HCT116 (cell line): ENCODE data around the gene SLC25A36. TPM values are rescaled to one million over a fixed set of nuclear protein-coding genes. Genes with fewer than 3 reads are reported as not detected.

ENCODE experiments used
- ATAC-seq: fragments of 200-7000 bp; cut with Tn5 transposase; 2 replicates; pipeline ENCODE4 v1.9.1; 2020; ENCODE audit warnings: mild to moderate bottlenecking, moderate library complexity
- BruUV-seq: library from RNA; stranded (reverse); fragments of 400-500 nt; replicated peaks from 2 replicates; lab custom pipeline; 2021; lab: Mats Ljungman, UMichigan
- CTCF ChIA-PET: fragments of 300-600 bp; sonication (Branson Sonifier 250); formaldehyde crosslinking; loops from one replicate; lab custom pipeline; 2021; ENCODE audit warnings: antibody characterized with exemption; lab: Charles Lee
- POLR2A ChIA-PET: fragments of 300-600, 350-600 bp; sonication (Branson Sonifier 250); formaldehyde crosslinking; loops from one replicate; lab custom pipeline; 2021; ENCODE audit warnings: antibody characterized with exemption; lab: Charles Lee
- RAD21 ChIA-PET, 2 experiments: fragments of 300-600 bp; sonication (Branson Sonifier 250); formaldehyde crosslinking; loops; one replicate each; lab custom pipeline; 2023; ENCODE audit warnings: low total read pairs in 2 of 2; ENCODE audit not compliant: uncharacterized antibody in 2 of 2, unreplicated experiment in 2 of 2, low non-redundant PET in 1 of 2; lab: Charles Lee
- DNase-seq: peaks from one replicate; pipeline ENCODE4 v3.0.0-alpha.2; 2010; ENCODE audit warnings: low read depth, low spot score
- H2AFZ ChIP-seq: fragments of 200-600 bp; shearing (Covaris generic), sonication (generic); 2 replicates; pipeline ENCODE4 v1.6.1; 2017; ENCODE audit warnings: low read depth, mixed run types, mixed read lengths, antibody characterized with exemption, low read length; ENCODE audit not compliant: poor library complexity, severe bottlenecking
- H3K27ac ChIP-seq: 2 replicates; pipeline ENCODE4 v1.5.1; 2012; ENCODE audit warnings: low read depth, low read length
- H3K27me3 ChIP-seq: fragments of 200-600 bp; sonication (generic); 2 replicates; pipeline ENCODE4 v1.6.1; 2016; ENCODE audit warnings: mixed run types, low read length, mixed read lengths; ENCODE audit not compliant: insufficient read depth
- H3K36me3 ChIP-seq, 2 experiments: fragments of 200-500 bp in 1 of 2; fragments of 200-600 bp in 1 of 2; sonication (Bioruptor generic) in 1 of 2; sonication (generic) in 1 of 2; 2 replicates each; pipeline versions ENCODE4 v1.5.1 to v1.6.1; 2014 to 2016; ENCODE audit warnings: low read length in 2 of 2, inconsistent platforms in 1 of 2, mixed read lengths in 1 of 2, mixed run types in 1 of 2; ENCODE audit not compliant: insufficient read depth in 2 of 2, control insufficient read depth in 1 of 2
- H3K4me1 ChIP-seq, 2 experiments: fragments of 200-600 bp in 1 of 2; sonication (generic) in 1 of 2; 2 replicates each; pipeline versions ENCODE4 v1.5.1 to v1.6.1; 2012 to 2017; ENCODE audit warnings: low read length in 2 of 2, inconsistent platforms in 1 of 2, mild to moderate bottlenecking in 1 of 2, mixed read lengths in 1 of 2, mixed run types in 1 of 2, moderate library complexity in 1 of 2; ENCODE audit not compliant: insufficient read depth in 2 of 2, control insufficient read depth in 1 of 2
- H3K4me2 ChIP-seq: fragments of 200-600 bp; sonication (generic); 2 replicates; pipeline ENCODE4 v1.6.1; 2017; ENCODE audit warnings: mixed run types, low read length, mixed read lengths
- H3K4me3 ChIP-seq, 2 experiments: fragments of 200-600 bp in 1 of 2; sonication (generic) in 1 of 2; replicated peaks in 1 of 2; 2 replicates each; pipeline ENCODE4 v1.5.1; 2011 to 2016; ENCODE audit warnings: low read length in 2 of 2, control low read depth in 1 of 2, low read depth in 1 of 2, mild to moderate bottlenecking in 1 of 2, mixed read lengths in 1 of 2, mixed run types in 1 of 2
- H3K79me2 ChIP-seq: fragments of 200-600 bp; sonication (generic); 2 replicates; pipeline ENCODE4 v1.6.1; 2017; ENCODE audit warnings: mild to moderate bottlenecking, mixed run types, low read length, moderate library complexity, mixed read lengths; ENCODE audit not compliant: insufficient read depth
- H3K9ac ChIP-seq: fragments of 200-600 bp; sonication (generic); 2 replicates; pipeline ENCODE4 v1.6.1; 2016; ENCODE audit warnings: low read length, mixed read lengths
- H3K9me2 ChIP-seq: fragments of 200-600 bp; sonication (generic), shearing (Covaris generic); 2 replicates; pipeline ENCODE4 v1.6.1; 2017; ENCODE audit warnings: mixed run types, mild to moderate bottlenecking, moderate library complexity; ENCODE audit not compliant: insufficient read depth
- H3K9me3 ChIP-seq, 2 experiments: fragments of 200-500 bp in 1 of 2; fragments of 200-600 bp in 1 of 2; sonication (Bioruptor generic) in 1 of 2; sonication (generic) in 1 of 2; 2 replicates each; pipeline ENCODE4 v1.6.1; 2014 to 2017; ENCODE audit warnings: low read length in 2 of 2, mixed read lengths in 2 of 2, inconsistent platforms in 1 of 2, low read depth in 1 of 2, mild to moderate bottlenecking in 1 of 2, mixed run types in 1 of 2, moderate library complexity in 1 of 2; ENCODE audit not compliant: control insufficient read depth in 1 of 2, insufficient read depth in 1 of 2
- H4K20me1 ChIP-seq: fragments of 200-600 bp; sonication (generic), shearing (Covaris generic); 2 replicates; pipeline ENCODE4 v1.6.1; 2017; ENCODE audit warnings: mixed run types, mild to moderate bottlenecking, moderate library complexity; ENCODE audit not compliant: insufficient read depth
- CEBPB ChIP-seq: IDR thresholded peaks from 2 replicates; pipeline ENCODE4 v1.6.1; 2012; ENCODE audit warnings: low read depth
- CTCF ChIP-seq, 3 experiments: fragments of 200-600 bp in 1 of 3; sonication (generic) in 1 of 3; IDR thresholded peaks in 2 of 3; conservative IDR thresholded peaks in 1 of 3; 2 replicates each; pipeline ENCODE4 v1.5.1; 2012 to 2017; ENCODE audit warnings: low read depth in 2 of 3, low read length in 2 of 3, antibody characterized with exemption in 1 of 3, borderline replicate concordance in 1 of 3, control low read depth in 1 of 3, mild to moderate bottlenecking in 1 of 3, mixed read lengths in 1 of 3, mixed run types in 1 of 3, moderate library complexity in 1 of 3; ENCODE audit not compliant: insufficient read depth in 1 of 3
- ELF1 ChIP-seq: IDR thresholded peaks from 2 replicates; pipeline ENCODE4 v1.6.1; 2012; ENCODE audit warnings: low read depth, borderline replicate concordance
- EZH2 ChIP-seq: fragments of 200-600 bp; sonication (generic); IDR thresholded peaks from 2 replicates; pipeline ENCODE4 v1.6.1; 2017; ENCODE audit warnings: antibody characterized with exemption, mixed run types
- POLR2AphosphoS5 ChIP-seq: IDR thresholded peaks from 2 replicates; pipeline ENCODE4 v1.6.1; 2011; ENCODE audit warnings: mild to moderate bottlenecking, low read depth, low read length, moderate library complexity
- RAD21 ChIP-seq: IDR thresholded peaks from 2 replicates; pipeline ENCODE4 v1.6.1; 2012; ENCODE audit warnings: low read depth, mild to moderate bottlenecking
- SP1 ChIP-seq: IDR thresholded peaks from 2 replicates; pipeline ENCODE4 v1.6.1; 2012; ENCODE audit warnings: low read depth
- SRF ChIP-seq: IDR thresholded peaks from 2 replicates; pipeline ENCODE4 v1.6.1; 2012; ENCODE audit warnings: low read depth
- TCF7L2 ChIP-seq: IDR thresholded peaks from 2 replicates; pipeline ENCODE4 v1.7.0; 2011; ENCODE audit warnings: borderline replicate concordance, inconsistent platforms; ENCODE audit not compliant: insufficient read depth, insufficient read length; ENCODE audit errors: extremely low read depth
- ZBTB33 ChIP-seq: IDR thresholded peaks from 2 replicates; pipeline ENCODE4 v1.6.1; 2011; ENCODE audit warnings: mild to moderate bottlenecking, low read length, moderate library complexity; ENCODE audit not compliant: insufficient replicate concordance; ENCODE audit errors: extremely low read depth
- ZFX ChIP-seq: fragments of 450-650 bp; IDR thresholded peaks from 2 replicates; pipeline ENCODE4 v1.6.1; 2017
- intact Hi-C: fragments of 100-400 bp; cut with micrococcal nuclease; formaldehyde crosslinking; loops from 2 replicates; pipeline ENCODE4 v1.10.0; 2022
- total RNA-seq: library from RNA; stranded (reverse); gene quantifications from one replicate; pipeline ENCODE4 v1.2.1, GENCODE V29; 2021; ENCODE audit not compliant: unreplicated experiment

The SLC25A36 gene
- total RNA-seq, 1 experiment from 2014 or later, result 81.2 TPM

- no peaks in the 10 kb centered on the region for H3K36me3 ChIP-seq
- 0 out of 2 replicates have a peak, but pooled peaks cover 3% of the 10 kb centered on the region for H3K9me2 ChIP-seq
- H3K4me2 ChIP-seq, result no peak overlapping the region
- H3K79me2 ChIP-seq, result no peaks in the 10 kb centered on the region
- H3K27me3 ChIP-seq, result no peaks in the 10 kb centered on the region
- H3K4me3 ChIP-seq, result no peak overlapping the region
- DNase-seq, result no peak
- no peak overlapping the region for H3K27ac ChIP-seq
- no peaks in the 10 kb centered on the region for H3K9me3 ChIP-seq
- ChIA-PET CTCF (no interaction called here), POLR2A (no interaction called here), RAD21 (no interaction called here)
- ATAC-seq, result no peak
- H2AFZ ChIP-seq, result no peak overlapping the region
- no peaks in the 10 kb centered on the region for H4K20me1 ChIP-seq
- BruUV-seq, result no TSS peak
- intact Hi-C loops, result no loop called here
- H3K4me1 ChIP-seq, result no peaks in the 10 kb centered on the region
- H3K9ac ChIP-seq, result no peak overlapping the region
- TF ChIP-seq CTCF (IDR thresholded peaks at IDR 0.05 in 2 of 3, conservative IDR thresholded peaks at IDR 0.05 in 1 of 3; ENCODE audit: borderline replicate concordance in 1 of 3, insufficient read depth in 1 of 3, low read depth in 2 of 3, low read length in 2 of 3) (no peak), CEBPB (no peak), SP1 (no peak), POLR2AphosphoS5 (no peak), SRF (no peak), ZBTB33 (no peak), EZH2 (no peak), TCF7L2 (no peak), RAD21 (no peak), ZFX (no peak), ELF1 (no peak)
Observed at GRCh38 chr3:140995881-140996280, 54.2 kb downstream of the SLC25A36 start.
